A549 (cell line): ENCODE results near the gene BCKDHA. TPM values are rescaled to one million over a fixed set of nuclear protein-coding genes. Genes with fewer than 3 reads are reported as not detected.

Source experiments
- ATAC-seq, 2 experiments: fragments of 200-7000 bp in 1 of 2; fragments of >200 bp in 1 of 2; cut with Nextera tagmentation in 1 of 2; cut with Tn5 transposase in 1 of 2; 3 replicates each; pipeline versions ENCODE4 v1.8.0 to v1.9.1; 2018 to 2020; ENCODE audit warnings: mild to moderate bottlenecking in 1 of 2, moderate library complexity in 1 of 2
- CTCF ChIA-PET: fragments of 300-600 bp; sonication (Branson Sonifier 250); formaldehyde crosslinking; extraction: SDS; loops from one replicate; lab custom pipeline; 2021; ENCODE audit warnings: antibody characterized with exemption, inconsistent platforms; lab: Yijun Ruan, JAX
- POLR2A ChIA-PET: fragments of 350-600 bp; formaldehyde crosslinking; extraction: SDS; loops from one replicate; lab custom pipeline; 2021; ENCODE audit warnings: antibody characterized with exemption, inconsistent platforms; lab: Yijun Ruan, JAX
- DNase-seq, 2 experiments: peaks; one replicate each; pipeline versions ENCODE4 v3.0.0 to v3.0.0-alpha.2; 2011 to 2016; ENCODE audit warnings: low read depth in 1 of 2, low spot score in 1 of 2
- FAIRE-seq: peaks from 2 replicates; lab custom pipeline; 2011; peaks lifted over from hg19 to GRCh38; lab: Jason Lieb, UNC
- H3K27ac ChIP-seq, 2 experiments: fragments of >200 bp; sonication (Bioruptor Twin); formaldehyde crosslinking; 3 replicates each; pipeline ENCODE4 v1.5.1; 2016 to 2017
- H3K4me1 ChIP-seq: fragments of >200 bp; sonication (Bioruptor Twin); formaldehyde crosslinking; 3 replicates; pipeline ENCODE4 v1.6.1; 2016
- H3K4me2 ChIP-seq: fragments of >200 bp; sonication (Bioruptor Twin); formaldehyde crosslinking; 3 replicates; pipeline ENCODE4 v1.6.1; 2016
- H3K4me3 ChIP-seq: fragments of >200 bp; sonication (Bioruptor Twin); formaldehyde crosslinking; 3 replicates; pipeline ENCODE4 v1.5.1; 2016
- H3K9me3 ChIP-seq: fragments of >200 bp; sonication (Bioruptor Twin); formaldehyde crosslinking; 3 replicates; pipeline ENCODE4 v1.6.1; 2016
- CHD2 ChIP-seq: fragments of 150-350 bp; IDR thresholded peaks from 2 replicates; pipeline ENCODE4 v1.6.1; 2014; ENCODE audit warnings: low read length; ENCODE audit not compliant: partially characterized antibody
- FOSB ChIP-seq: fragments of 250-450 bp; sonication (Bioruptor Pico); IDR thresholded peaks from 2 replicates; pipeline ENCODE4 v1.5.0; 2020; ENCODE audit warnings: mild to moderate bottlenecking, moderate library complexity
- GATA3 ChIP-seq: IDR thresholded peaks from 2 replicates; pipeline ENCODE4 v1.6.1; 2012; ENCODE audit warnings: borderline replicate concordance
- HEYL ChIP-seq: fragments of 250-450 bp; sonication (Bioruptor Pico); IDR thresholded peaks from 2 replicates; pipeline ENCODE4 v1.8.0; 2021; ENCODE audit warnings: mild to moderate bottlenecking, moderate library complexity
- KDM5A ChIP-seq: fragments of 200-600 bp; sonication (generic); IDR thresholded peaks from 2 replicates; pipeline ENCODE4 v1.6.1; 2016; ENCODE audit warnings: antibody characterized with exemption, mild to moderate bottlenecking
- MYC ChIP-seq: IDR thresholded peaks from 2 replicates; pipeline ENCODE4 v1.6.1; 2012; ENCODE audit warnings: mild to moderate bottlenecking, inconsistent platforms, low read length, improper control_type of control experiment, borderline replicate concordance
- NPAS2 ChIP-seq: fragments of 250-450 bp; sonication (Bioruptor Pico); IDR thresholded peaks from 2 replicates; pipeline ENCODE4 v1.8.0; 2022; ENCODE audit warnings: mild to moderate bottlenecking, moderate library complexity, borderline replicate concordance
- NR3C1 ChIP-seq: fragments of >200 bp; sonication (Bioruptor Twin); formaldehyde crosslinking; IDR thresholded peaks from 3 replicates; pipeline ENCODE4 v1.6.1; 2017
- PHF8 ChIP-seq: fragments of 200-600 bp; sonication (generic); IDR thresholded peaks from 2 replicates; pipeline ENCODE4 v1.6.1; 2016; ENCODE audit warnings: low read depth, mild to moderate bottlenecking, antibody characterized with exemption, moderate library complexity, borderline replicate concordance
- RAD21 ChIP-seq, 2 experiments: fragments of >200 bp in 1 of 2; sonication (Bioruptor Twin) in 1 of 2; formaldehyde crosslinking in 1 of 2; IDR thresholded peaks in 1 of 2; conservative IDR thresholded peaks in 1 of 2; 2 replicates in 1 of 2; 3 replicates in 1 of 2; pipeline ENCODE4 v1.6.1; 2012 to 2018; ENCODE audit warnings: inconsistent platforms in 1 of 2
- RCOR1 ChIP-seq: fragments of 150-350 bp; IDR thresholded peaks from 2 replicates; pipeline ENCODE4 v1.6.1; 2014; ENCODE audit warnings: antibody characterized with exemption, low read length, low read depth
- RFX5 ChIP-seq: fragments of 450-650 bp; IDR thresholded peaks from 2 replicates; pipeline ENCODE4 v1.7.1; 2014; ENCODE audit warnings: antibody characterized with exemption, mild to moderate bottlenecking, moderate library complexity
- SMC3 ChIP-seq: fragments of >200 bp; sonication (Bioruptor Twin); formaldehyde crosslinking; IDR thresholded peaks from 3 replicates; pipeline ENCODE4 v1.6.1; 2018; ENCODE audit warnings: inconsistent platforms
- SREBF2 ChIP-seq: fragments of 450-650 bp; IDR thresholded peaks from 2 replicates; pipeline ENCODE4 v1.6.1; 2014; ENCODE audit warnings: mild to moderate bottlenecking, moderate library complexity
- TFCP2L1 ChIP-seq: fragments of 250-450 bp; sonication (Bioruptor Pico); IDR thresholded peaks from 2 replicates; pipeline ENCODE4 v1.5.0; 2021; ENCODE audit warnings: mild to moderate bottlenecking
- ZFP36 ChIP-seq: fragments of 450-650 bp; IDR thresholded peaks from 2 replicates; pipeline ENCODE4 v1.6.1; 2014; ENCODE audit warnings: borderline replicate concordance; ENCODE audit not compliant: partially characterized antibody
- ZNF302 ChIP-seq: fragments of 250-450 bp; sonication (Bioruptor Pico); IDR thresholded peaks from 2 replicates; pipeline ENCODE4 v1.9.0; 2021; ENCODE audit warnings: inconsistent platforms, mild to moderate bottlenecking, moderate library complexity
- WGBS: methylation state at CpG from one replicate; pipeline ENCODE4 v1.1.6; 2017; ENCODE audit errors: missing lambda C conversion rate; 5-methylcytosine and 5-hydroxymethylcytosine counted together
- polyA plus RNA-seq, 4 experiments: library from polyadenylated mRNA; depleted of rRNA in 3 of 4; stranded (reverse); fragments of >200 nt; fragmentation: RNase III in 1 of 4; extraction: RNeasy Plus Mini Kit Qiagen cat#74134 plus additional on column Dnase treatment in 1 of 4; gene quantifications; 2 replicates in 3 of 4; 3 replicates in 1 of 4; pipeline ENCODE4 v1.2.3, GENCODE V29; 2011 to 2017
- TF ChIP-seq, protein P1 (sequence below): fragments of >200 bp; sonication (Bioruptor Twin); formaldehyde crosslinking; IDR thresholded peaks from 2 replicates; pipeline ENCODE4 v1.6.1; 2016
- TF ChIP-seq, protein P2 (sequence below): fragments of >200 bp; sonication (Bioruptor Twin); formaldehyde crosslinking; IDR thresholded peaks from 3 replicates; pipeline ENCODE4 v1.5.1; 2016
- TF ChIP-seq, protein P3 (sequence below): IDR thresholded peaks from 2 replicates; pipeline ENCODE4 v1.6.1; 2012
- TF ChIP-seq, protein P4 (sequence below): fragments of >200 bp; sonication (Bioruptor Twin); formaldehyde crosslinking; IDR thresholded peaks from 3 replicates; pipeline ENCODE4 v1.6.1; 2016

BCKDHA gene
- polyA plus RNA-seq, 2 of the 4 experiments (the other 2 are of a cell fraction), result 42.9 to 44.4 TPM

DNA sequence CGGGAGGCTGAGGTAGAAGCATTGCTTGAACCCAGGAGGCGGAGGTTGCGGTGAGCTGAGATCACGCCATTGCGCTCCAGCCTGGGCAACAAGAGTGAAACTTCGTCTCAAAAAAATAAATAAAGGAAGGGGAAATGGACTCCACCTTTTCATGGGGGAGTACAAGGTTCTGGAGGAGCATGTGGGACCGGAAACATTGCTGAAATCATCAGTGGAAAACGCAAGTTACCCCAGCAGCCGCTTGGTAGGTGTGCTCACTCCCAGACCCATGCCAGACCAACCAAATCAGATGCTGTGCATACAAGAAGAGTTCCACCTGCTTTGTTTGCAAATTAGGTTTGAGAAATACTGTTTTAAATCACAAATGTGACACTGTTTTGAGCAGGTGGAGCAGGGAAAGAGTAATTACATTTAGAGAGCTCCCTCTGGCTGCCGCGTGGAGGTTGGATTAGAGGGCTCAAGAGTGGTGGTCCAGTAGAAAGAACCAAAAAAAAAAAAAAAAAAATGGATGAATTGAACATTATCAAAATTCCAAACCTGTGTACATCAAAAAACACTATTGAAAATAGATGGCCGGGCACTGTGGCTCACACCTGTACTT, 50.2 kb downstream of the BCKDHA start:
- FAIRE-seq, result peak; percentile 23
- WGBS, result 45% methylated on average over 12 of the region's 12 CpGs
- Histone ChIP-seq H3K4me2 (no peak overlapping the region), H3K4me1 (0 out of 3 replicates have a peak, but pooled peaks cover 3% of the 10 kb centered on the region), H3K9me3 (0 out of 3 replicates have a peak, but pooled peaks cover 4% of the 10 kb centered on the region), H3K4me3 (no peak overlapping the region), H3K27ac (no peak overlapping the region)
- no peak for ATAC-seq
- ChIA-PET CTCF (interaction anchor here (0.6 to 15.6 kb wide), 27 partner anchors 9 to 401 kb away, joined by 3 to 1358 read pairs (median 9); partner anchors contain the start of genes CEACAM21, DMAC2 and TGFB1), POLR2A (interaction anchor here (0.6 to 3.4 kb wide), 3 partner anchors 8 to 116 kb away, joined by 3 to 37 read pairs (median 9); partner anchors contain the start of gene DMAC2)
- no peak for DNase-seq
- TF ChIP-seq, protein P1, sequence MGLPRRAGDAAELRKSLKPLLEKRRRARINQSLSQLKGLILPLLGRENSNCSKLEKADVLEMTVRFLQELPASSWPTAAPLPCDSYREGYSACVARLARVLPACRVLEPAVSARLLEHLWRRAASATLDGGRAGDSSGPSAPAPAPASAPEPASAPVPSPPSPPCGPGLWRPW, result no peak
- TF ChIP-seq, protein P2, sequence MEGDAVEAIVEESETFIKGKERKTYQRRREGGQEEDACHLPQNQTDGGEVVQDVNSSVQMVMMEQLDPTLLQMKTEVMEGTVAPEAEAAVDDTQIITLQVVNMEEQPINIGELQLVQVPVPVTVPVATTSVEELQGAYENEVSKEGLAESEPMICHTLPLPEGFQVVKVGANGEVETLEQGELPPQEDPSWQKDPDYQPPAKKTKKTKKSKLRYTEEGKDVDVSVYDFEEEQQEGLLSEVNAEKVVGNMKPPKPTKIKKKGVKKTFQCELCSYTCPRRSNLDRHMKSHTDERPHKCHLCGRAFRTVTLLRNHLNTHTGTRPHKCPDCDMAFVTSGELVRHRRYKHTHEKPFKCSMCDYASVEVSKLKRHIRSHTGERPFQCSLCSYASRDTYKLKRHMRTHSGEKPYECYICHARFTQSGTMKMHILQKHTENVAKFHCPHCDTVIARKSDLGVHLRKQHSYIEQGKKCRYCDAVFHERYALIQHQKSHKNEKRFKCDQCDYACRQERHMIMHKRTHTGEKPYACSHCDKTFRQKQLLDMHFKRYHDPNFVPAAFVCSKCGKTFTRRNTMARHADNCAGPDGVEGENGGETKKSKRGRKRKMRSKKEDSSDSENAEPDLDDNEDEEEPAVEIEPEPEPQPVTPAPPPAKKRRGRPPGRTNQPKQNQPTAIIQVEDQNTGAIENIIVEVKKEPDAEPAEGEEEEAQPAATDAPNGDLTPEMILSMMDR, result peak; percentile 4; the same call in 1 of the 3 replicates

DNA sequence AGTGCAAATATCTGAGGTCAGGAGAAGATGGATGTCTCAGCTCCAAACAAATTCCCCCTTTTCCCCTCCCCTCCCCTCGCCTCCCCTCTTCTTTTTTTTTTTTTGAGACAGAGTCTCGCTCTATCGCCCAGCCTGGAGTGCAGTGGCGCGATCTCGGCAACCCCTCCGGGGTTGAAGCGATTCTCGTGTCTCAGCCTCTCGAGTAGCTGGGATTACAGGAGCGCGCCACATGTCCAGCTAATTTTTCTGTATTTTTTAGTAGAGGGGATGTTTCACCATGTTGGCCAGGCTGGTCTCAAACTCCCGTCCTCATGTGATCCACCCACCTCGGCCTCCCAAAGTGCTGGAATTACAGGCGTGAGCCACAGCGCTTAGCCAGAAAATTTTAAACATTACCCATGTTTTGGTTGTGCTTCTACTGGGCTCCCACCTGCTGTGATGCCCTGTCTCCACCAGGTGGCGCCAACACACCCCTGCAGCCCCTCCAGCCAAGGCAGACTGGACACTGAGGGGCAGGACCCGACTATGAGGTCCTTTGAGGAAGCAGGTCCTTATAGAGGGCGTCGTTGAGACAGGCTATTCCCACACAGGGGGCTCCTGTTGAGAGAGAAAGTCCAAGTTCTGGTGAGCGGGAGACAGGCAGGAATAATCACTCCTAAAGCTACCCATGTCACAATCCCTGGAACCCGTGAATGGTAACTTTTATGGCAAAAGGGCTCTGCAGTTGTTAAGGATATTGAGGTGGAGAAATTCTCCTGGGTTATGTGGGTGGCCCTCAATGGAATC, 51.7 kb downstream of the BCKDHA start:
- peak; percentile 89 to 97 for ATAC-seq
- peak overlapping the region; percentile 26 for H3K4me3 ChIP-seq
- WGBS, result 5% methylated on average over 22 of the region's 22 CpGs
- peak overlapping the region in 1 of 2 experiments; percentile 5; a peak in 1 of 6 replicates for H3K27ac ChIP-seq
- H3K4me1 ChIP-seq, result 0 out of 3 replicates have a peak, but pooled peaks cover 3% of the 10 kb centered on the region
- DNase-seq, result peak; percentile 84 to 98
- peak; percentile 98 for FAIRE-seq
- H3K9me3 ChIP-seq, result 0 out of 3 replicates have a peak, but pooled peaks cover 4% of the 10 kb centered on the region
- POLR2A ChIA-PET, result interaction anchor here (0.6 to 3.4 kb wide), 5 partner anchors 10 to 839 kb away, joined by 4 to 37 read pairs (median 6); partner anchors contain the start of gene DMAC2
- CTCF ChIA-PET, result interaction anchor here (0.5 to 15.6 kb wide), 77 partner anchors 7 to 1479 kb away, joined by 3 to 1358 read pairs (median 4); partner anchors contain the start of genes B3GNT8, B9D2, CEACAM21 and CEACAM7
- H3K4me2 ChIP-seq, result peak overlapping the region; percentile 78
- TF ChIP-seq MYC, result 0 out of 2 replicates have a peak, but pooled peaks have one; percentile 36
- TF ChIP-seq, protein P3, sequence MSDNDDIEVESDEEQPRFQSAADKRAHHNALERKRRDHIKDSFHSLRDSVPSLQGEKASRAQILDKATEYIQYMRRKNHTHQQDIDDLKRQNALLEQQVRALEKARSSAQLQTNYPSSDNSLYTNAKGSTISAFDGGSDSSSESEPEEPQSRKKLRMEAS, result peak; percentile 69; the same call in 1 of the 2 replicates
- TF ChIP-seq TFCP2L1 (CRISPR knock-in tag), result no peak
- peak; percentile 10 for TF ChIP-seq CHD2
- TF ChIP-seq SREBF2, result no peak
- TF ChIP-seq ZFP36, result peak; percentile 4
- TF ChIP-seq, protein P2, result peak; percentile 100
- TF ChIP-seq SMC3, result peak; percentile 100
- TF ChIP-seq RAD21 (conservative IDR thresholded peaks at IDR 0.05 in 1 of 2, IDR thresholded peaks at IDR 0.05 in 1 of 2), result peak; percentile 99 to 100

DNA sequence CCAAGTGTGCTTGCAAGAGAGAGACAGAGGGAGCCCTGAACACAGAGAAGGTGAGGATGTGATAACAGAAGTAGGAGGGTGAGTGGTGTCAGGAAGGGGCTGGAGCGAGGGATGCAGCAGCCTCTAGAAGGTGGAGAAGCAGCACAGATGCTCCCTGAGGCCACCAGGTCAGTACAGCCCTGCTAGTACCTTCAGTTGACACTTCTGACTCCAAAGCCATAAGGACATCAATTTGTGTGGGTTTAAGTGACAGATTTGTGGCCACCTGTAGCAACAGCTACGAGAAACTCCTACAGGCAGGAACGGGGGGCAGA, 52.2 kb downstream of the BCKDHA start:
- Histone ChIP-seq H3K4me1 (0 out of 3 replicates have a peak, but pooled peaks cover 3% of the 10 kb centered on the region), H3K4me3 (no peak overlapping the region), H3K4me2 (no peak overlapping the region; the same call in 2 of the 3 replicates), H3K9me3 (0 out of 3 replicates have a peak, but pooled peaks cover 4% of the 10 kb centered on the region), H3K27ac (no peak overlapping the region)
- ChIA-PET CTCF (interaction anchor here (0.5 to 15.6 kb wide), 48 partner anchors 7 to 846 kb away, joined by 3 to 1358 read pairs (median 7); partner anchors contain the start of genes CEACAM21, DMAC2 and TGFB1), POLR2A (interaction anchor here (0.6 to 3.4 kb wide), 3 partner anchors 10 to 181 kb away, joined by 5 to 37 read pairs (median 9); partner anchors contain the start of gene DMAC2)
- ATAC-seq (peak; percentile 37 to 53), FAIRE-seq (no peak), DNase-seq (no peak)
- TF ChIP-seq, protein P4, sequence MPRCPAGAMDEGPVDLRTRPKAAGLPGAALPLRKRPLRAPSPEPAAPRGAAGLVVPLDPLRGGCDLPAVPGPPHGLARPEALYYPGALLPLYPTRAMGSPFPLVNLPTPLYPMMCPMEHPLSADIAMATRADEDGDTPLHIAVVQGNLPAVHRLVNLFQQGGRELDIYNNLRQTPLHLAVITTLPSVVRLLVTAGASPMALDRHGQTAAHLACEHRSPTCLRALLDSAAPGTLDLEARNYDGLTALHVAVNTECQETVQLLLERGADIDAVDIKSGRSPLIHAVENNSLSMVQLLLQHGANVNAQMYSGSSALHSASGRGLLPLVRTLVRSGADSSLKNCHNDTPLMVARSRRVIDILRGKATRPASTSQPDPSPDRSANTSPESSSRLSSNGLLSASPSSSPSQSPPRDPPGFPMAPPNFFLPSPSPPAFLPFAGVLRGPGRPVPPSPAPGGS, result no peak
- TF ChIP-seq NPAS2 (no peak), ZNF302 (no peak), RCOR1 (no peak), GATA3 (no peak), MYC (no peak), HEYL (CRISPR knock-in tag) (no peak), FOSB (no peak), SMC3 (no peak), PHF8 (no peak), NR3C1 (no peak), KDM5A (no peak), RFX5 (no peak)
- TF ChIP-seq, protein P1, result no peak
- 46% methylated on average over 3 of the region's 3 CpGs for WGBS
